HUES48 (cell line): ENCODE measurements around the gene RGS14.

ENCODE experiments used
- H3K27ac ChIP-seq: one replicate; pipeline ENCODE4 v1.7.0; 2013; ENCODE audit warnings: low read depth, low read length, inconsistent platforms
- H3K27me3 ChIP-seq: 2 replicates; pipeline ENCODE4 v1.6.1; 2013; ENCODE audit warnings: mild to moderate bottlenecking, low read length; ENCODE audit not compliant: control insufficient read depth, insufficient read depth
- H3K36me3 ChIP-seq: 2 replicates; pipeline ENCODE4 v1.6.1; 2013; ENCODE audit warnings: low read length; ENCODE audit not compliant: control insufficient read depth, insufficient read depth
- H3K4me1 ChIP-seq: 2 replicates; pipeline ENCODE4 v1.6.1; 2013; ENCODE audit warnings: mild to moderate bottlenecking, low read length; ENCODE audit not compliant: control insufficient read depth, insufficient read depth
- H3K4me3 ChIP-seq: 2 replicates; pipeline ENCODE4 v1.5.1; 2013; ENCODE audit warnings: mild to moderate bottlenecking, low read depth, low read length
- H3K9ac ChIP-seq: 2 replicates; pipeline ENCODE4 v1.6.1; 2013; ENCODE audit warnings: mild to moderate bottlenecking, low read depth, low read length, moderate library complexity
- H3K9me3 ChIP-seq: 2 replicates; pipeline ENCODE4 v1.6.1; 2013; ENCODE audit warnings: low read length; ENCODE audit not compliant: control insufficient read depth, insufficient read depth

Gene RGS14

GRCh38 chr5:177357459-177358351 is at the start of gene RGS14:
RGS14 (plus strand) TSS chr5:177357924; CDS start chr5:177358025, 101 bp downstream.
- no peak within 1 kb of the TSS for H3K4me3 ChIP-seq
- H3K4me1 ChIP-seq = peaks cover 10% of the 10 kb centered on the region
- no peak within 1 kb of the TSS for H3K9ac ChIP-seq

GRCh38 chr5:177308740-177309139 is 49.0 kb upstream of the RGS14 start:
- Histone ChIP-seq H3K27ac (no peak overlapping the region), H3K9ac (no peak overlapping the region), H3K4me3 (no peak overlapping the region), H3K36me3 (peaks cover 25% of the 10 kb centered on the region), H3K9me3 (no peaks in the 10 kb centered on the region), H3K4me1 (peaks cover 9% of the 10 kb centered on the region; the same call in 1 of the 2 replicates), H3K27me3 (no peaks in the 10 kb centered on the region)

More at GRCh38 chr5:177357459-177358351, at the start of gene RGS14:
- 0 out of 2 replicates have a peak, but pooled peaks cover 2% of the 10 kb centered on the region for H3K27me3 ChIP-seq
- H3K27ac ChIP-seq = no peak within 1 kb of the TSS
- H3K9me3 ChIP-seq = no peaks in the 10 kb centered on the region
- no peaks in the 10 kb centered on the region for H3K36me3 ChIP-seq

GRCh38 chr5:177309351-177310191 is 48.2 kb upstream of the RGS14 start:
- Histone ChIP-seq H3K27me3 (no peaks in the 10 kb centered on the region), H3K4me1 (peaks cover 9% of the 10 kb centered on the region; the same call in 1 of the 2 replicates), H3K9me3 (no peaks in the 10 kb centered on the region), H3K36me3 (peaks cover 24% of the 10 kb centered on the region), H3K4me3 (no peak overlapping the region), H3K9ac (no peak overlapping the region), H3K27ac (no peak overlapping the region)

GRCh38 chr5:177310332-177310731 is 47.4 kb upstream of the RGS14 start:
- Histone ChIP-seq H3K9ac (no peak overlapping the region), H3K4me1 (peaks cover 9% of the 10 kb centered on the region; the same call in 1 of the 2 replicates), H3K4me3 (no peak overlapping the region), H3K27me3 (no peaks in the 10 kb centered on the region), H3K36me3 (peaks cover 17% of the 10 kb centered on the region), H3K9me3 (no peaks in the 10 kb centered on the region), H3K27ac (no peak overlapping the region)

GRCh38 chr5:177310757-177311391 is 46.9 kb upstream of the RGS14 start:
- H3K9me3 ChIP-seq = no peaks in the 10 kb centered on the region
- H3K9ac ChIP-seq = no peak overlapping the region
- peaks cover 9% of the 10 kb centered on the region; the same call in 1 of the 2 replicates for H3K4me1 ChIP-seq
- H3K27ac ChIP-seq = no peak overlapping the region
- H3K36me3 ChIP-seq = peaks cover 11% of the 10 kb centered on the region
- H3K4me3 ChIP-seq = peak overlapping the region; percentile 62
- H3K27me3 ChIP-seq = no peaks in the 10 kb centered on the region

GRCh38 chr5:177311392-177311722 is 46.4 kb upstream of the RGS14 start:
- peak overlapping the region; percentile 62 for H3K4me3 ChIP-seq
- peaks cover 9% of the 10 kb centered on the region; the same call in 1 of the 2 replicates for H3K4me1 ChIP-seq
- peaks cover 7% of the 10 kb centered on the region for H3K36me3 ChIP-seq
- H3K27me3 ChIP-seq = no peaks in the 10 kb centered on the region
- no peak overlapping the region for H3K9ac ChIP-seq
- peak overlapping the region; percentile 89 for H3K27ac ChIP-seq
- H3K9me3 ChIP-seq = no peaks in the 10 kb centered on the region

- peak within 1 kb of the TSS; percentile 62 for H3K4me3 ChIP-seq
- H3K9me3 ChIP-seq = no peaks in the 10 kb centered on the region
- peaks cover 9% of the 10 kb centered on the region; the same call in 1 of the 2 replicates for H3K4me1 ChIP-seq
- H3K9ac ChIP-seq = peak within 1 kb of the TSS; percentile 85
- H3K27ac ChIP-seq = peak within 1 kb of the TSS; percentile 89
- H3K27me3 ChIP-seq = no peaks in the 10 kb centered on the region
- H3K36me3 ChIP-seq = 0 out of 2 replicates have a peak, but pooled peaks cover under 1% of the 10 kb centered on the region
Measured at GRCh38 chr5:177311723-177312648, 45.7 kb upstream of the RGS14 start, which contains the start of gene MXD3. MXD3 (minus strand) TSS chr5:177311898; CDS start chr5:177311830, 68 bp downstream.

GRCh38 chr5:177312649-177313181 is 45.0 kb upstream of the RGS14 start:
- Histone ChIP-seq H3K4me1 (peaks cover 9% of the 10 kb centered on the region; the same call in 1 of the 2 replicates), H3K27me3 (no peaks in the 10 kb centered on the region), H3K36me3 (no peaks in the 10 kb centered on the region), H3K9ac (no peak overlapping the region; the same call in 1 of the 2 replicates), H3K4me3 (peak overlapping the region; percentile 62), H3K27ac (peak overlapping the region; percentile 74), H3K9me3 (no peaks in the 10 kb centered on the region)

GRCh38 chr5:177313561-177314259 is 44.0 kb upstream of the RGS14 start:
- H3K9me3 ChIP-seq = no peaks in the 10 kb centered on the region
- H3K4me3 ChIP-seq = no peak overlapping the region
- H3K9ac ChIP-seq = no peak overlapping the region
- H3K36me3 ChIP-seq = no peaks in the 10 kb centered on the region
- H3K27me3 ChIP-seq = no peaks in the 10 kb centered on the region
- H3K27ac ChIP-seq = no peak overlapping the region
- peaks cover 13% of the 10 kb centered on the region; the same call in 1 of the 2 replicates for H3K4me1 ChIP-seq
